HG02678 (cell line): ENCODE measurements around the gene COL23A1.
"Not testable (repeated sequence)": the region's sequence is repeated elsewhere in the genome, so short reads cannot be mapped to it uniquely, and the experiment has no call there.

Experiments used
- ATAC-seq: cut with Tn5 transposase; IDR thresholded peaks from one replicate; pipeline ENCODE4 v1.9.1; 2021; ENCODE audit warnings: mild to moderate bottlenecking, moderate library complexity; ENCODE audit not compliant: unreplicated experiment

The COL23A1 gene

DNA sequence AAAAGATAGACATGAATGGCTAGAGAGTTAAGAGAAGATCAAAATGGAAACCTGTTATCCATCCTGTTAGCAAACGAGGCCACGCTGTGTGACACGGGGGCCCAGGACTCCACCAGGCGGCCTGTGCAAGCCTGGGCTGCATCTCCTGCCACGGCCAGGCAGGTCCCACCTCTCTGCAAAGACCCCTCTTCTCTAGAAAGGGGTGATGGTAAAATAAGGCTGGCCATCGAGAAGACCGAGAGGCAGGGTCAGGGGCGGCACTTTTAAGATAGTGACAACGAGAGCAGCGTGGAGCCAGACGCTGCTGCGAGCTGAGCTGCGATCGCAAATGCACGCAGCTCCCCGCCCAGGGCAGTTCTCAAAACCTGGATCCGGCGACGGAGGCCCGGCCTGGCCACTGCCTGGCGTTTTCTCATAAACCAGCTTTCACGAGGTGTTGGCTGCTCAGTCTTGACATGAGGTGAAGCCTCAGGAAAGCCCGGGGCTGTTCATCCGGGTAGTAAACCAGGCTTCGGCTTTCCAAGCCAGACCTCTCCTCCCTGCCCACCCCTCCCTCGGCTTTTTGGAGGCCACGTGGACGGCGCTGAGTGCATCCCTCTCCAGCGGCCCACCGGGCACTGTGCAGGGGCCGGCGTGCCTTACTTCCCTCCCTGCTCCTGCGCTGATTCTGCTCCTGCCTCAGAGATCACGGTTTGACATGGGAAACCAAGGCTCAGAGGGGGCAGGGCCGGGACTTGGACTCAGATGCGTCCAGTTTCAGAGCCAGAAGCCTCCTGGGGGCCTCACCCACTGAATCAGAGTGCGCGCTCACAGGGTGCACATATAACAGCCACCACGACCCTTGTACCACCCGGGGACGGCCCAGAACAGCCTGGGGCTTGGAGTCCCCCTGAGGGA lies 206.0 kb downstream of the COL23A1 start:
- no peak for ATAC-seq

DNA sequence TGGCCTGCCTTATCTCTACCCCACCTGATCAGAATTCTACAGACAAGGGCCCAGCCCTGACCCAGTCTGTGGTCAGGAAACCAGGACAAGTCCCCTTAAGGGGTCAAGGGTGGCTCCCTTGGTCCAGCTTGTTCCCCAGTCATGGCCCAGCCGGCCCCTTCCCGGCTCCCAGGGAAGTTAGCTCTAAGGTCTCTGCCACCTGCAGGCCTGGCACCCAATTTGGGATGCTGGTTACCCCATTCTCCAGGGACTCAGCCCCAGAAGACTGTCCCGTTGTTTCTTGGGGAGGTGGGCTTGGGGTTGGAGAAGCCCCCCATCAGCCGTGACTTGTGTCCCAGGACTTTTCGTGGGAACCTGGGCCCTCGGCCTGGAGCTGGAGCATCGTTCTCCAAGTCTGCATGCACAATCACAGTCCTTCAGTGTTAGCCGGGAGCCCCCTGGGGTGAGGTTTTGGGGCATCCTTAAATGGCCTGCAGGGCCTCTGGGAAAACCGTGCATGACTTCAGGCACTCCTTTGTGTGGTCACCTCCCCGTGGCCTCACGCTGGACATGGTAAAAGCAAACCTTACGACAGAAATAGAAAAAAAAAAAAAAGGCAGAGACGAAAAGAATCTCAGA lies 206.8 kb downstream of the COL23A1 start:
- no peak for ATAC-seq

DNA sequence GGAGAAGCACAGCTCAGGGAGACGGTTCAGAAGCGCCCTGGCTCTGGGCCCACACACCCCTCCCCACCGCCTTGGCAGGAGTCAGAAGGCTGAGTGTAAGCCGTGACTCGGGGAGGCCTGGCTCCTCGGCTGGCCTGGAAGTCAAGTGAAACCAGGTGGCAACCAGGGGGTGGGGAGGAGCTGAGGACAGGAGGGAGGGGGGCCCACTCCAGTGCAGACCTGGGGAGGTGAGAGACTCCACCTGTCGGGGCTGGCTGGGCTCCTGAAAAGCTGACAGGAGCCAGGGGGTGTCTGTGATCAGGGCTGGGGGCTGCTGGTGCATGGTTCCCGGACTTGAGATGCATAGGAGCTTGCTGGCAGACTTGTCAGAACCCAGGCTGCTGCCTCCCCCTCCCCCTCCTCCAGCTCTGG lies 207.4 kb downstream of the COL23A1 start:
- no peak for ATAC-seq

DNA sequence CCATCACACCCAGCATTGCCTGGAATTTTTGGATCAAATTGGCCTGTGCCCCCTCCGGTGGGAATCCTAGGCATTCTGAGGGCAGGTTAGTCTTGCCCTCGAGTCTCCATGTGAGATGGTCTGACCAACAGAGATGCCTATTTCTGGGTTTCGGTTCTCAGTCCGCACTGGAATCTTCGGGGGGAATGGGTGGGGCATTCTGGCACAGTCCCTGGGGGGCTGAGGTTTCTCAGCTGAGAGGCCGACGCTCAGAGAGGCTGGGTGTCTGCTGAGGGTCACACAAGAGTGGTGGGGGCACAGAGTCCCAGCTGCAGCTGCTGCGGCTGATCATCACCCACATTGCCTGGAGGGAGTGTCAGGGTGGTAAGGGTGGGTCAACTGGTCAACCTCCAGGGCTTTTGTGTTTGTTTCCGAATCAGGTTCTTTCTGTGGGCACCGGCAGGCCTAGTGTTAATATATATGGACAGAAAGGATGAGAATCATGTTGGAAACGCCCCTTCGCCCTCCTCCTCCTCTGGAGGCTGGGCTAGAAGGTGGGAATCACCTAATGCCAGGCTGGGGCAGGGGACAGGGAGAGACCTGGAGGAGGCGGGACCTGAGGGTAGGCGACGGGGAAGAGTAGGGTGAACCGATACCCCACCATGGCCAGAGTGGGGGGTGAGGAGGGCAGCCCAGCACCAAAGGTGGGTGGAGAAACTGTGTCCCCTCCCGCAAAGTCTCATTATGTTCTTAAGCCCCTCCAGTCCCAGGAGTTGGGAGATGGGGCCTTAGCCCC lies 208.1 kb downstream of the COL23A1 start:
- no peak for ATAC-seq

DNA sequence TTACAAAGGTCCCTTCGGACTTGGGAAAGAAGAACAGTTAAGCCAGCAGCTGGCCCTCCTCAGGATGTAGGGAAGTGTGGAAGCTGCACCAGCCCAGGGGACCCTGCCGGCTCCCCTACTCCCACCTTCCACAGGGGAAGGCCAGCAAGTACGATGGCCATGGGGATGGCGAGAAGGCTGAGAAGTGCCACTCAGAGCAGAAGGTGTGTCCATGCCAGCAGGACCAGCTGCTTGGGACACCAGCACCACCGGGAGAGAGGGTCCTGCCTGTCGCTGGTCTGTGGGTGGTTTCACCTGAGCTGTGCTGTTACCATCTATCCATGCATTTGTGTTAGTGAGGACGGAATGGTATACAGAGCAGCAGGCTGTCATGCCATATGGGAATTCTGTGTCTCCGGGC lies 209.0 kb downstream of the COL23A1 start:
- no peak for ATAC-seq

DNA sequence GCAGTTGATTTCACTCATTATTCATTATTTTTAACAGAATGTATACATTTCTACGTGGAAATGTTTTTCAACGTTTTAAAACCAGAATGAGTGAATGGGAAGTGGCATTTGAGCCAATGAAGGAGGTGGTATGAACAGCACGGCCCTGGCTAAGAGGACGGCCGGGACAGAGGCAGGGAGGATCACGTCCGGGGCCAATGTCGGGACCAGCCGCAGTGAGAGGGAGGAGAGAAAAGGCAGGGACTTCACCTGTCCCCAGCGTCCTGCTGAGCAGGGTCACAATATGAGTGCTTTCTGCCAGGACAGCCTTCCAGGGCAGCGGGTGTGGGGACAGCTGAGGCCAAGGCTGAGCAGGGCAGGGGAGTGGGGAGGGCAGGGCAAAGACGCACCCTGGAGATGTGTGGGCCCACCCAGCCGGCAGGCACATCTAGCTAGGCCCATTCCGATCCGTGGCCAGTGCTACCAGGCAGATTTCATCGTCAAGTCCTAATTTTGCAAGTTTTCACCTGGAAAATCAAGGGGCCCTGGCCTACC lies 209.6 kb downstream of the COL23A1 start:
- ATAC-seq = no peak

DNA sequence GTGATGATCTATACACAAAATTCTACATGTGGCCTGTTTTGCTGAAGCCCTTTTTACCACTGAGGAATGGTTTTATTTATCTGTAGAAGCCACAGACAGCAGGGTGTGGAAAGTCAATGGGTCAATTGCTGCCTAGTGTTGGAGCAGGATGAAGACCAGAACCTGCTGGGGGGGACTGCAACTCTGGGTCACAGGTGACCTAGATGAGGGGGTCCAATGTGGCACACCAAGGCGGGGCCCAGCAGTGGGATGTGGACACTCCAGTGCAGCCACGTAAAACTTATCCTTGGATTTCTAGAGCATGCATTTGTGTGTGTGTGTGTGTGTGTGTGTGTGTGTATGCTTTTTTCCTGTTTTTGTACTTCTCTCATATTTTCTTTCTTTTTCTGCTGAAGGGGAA lies 210.1 kb downstream of the COL23A1 start:
- ATAC-seq = no peak

DNA sequence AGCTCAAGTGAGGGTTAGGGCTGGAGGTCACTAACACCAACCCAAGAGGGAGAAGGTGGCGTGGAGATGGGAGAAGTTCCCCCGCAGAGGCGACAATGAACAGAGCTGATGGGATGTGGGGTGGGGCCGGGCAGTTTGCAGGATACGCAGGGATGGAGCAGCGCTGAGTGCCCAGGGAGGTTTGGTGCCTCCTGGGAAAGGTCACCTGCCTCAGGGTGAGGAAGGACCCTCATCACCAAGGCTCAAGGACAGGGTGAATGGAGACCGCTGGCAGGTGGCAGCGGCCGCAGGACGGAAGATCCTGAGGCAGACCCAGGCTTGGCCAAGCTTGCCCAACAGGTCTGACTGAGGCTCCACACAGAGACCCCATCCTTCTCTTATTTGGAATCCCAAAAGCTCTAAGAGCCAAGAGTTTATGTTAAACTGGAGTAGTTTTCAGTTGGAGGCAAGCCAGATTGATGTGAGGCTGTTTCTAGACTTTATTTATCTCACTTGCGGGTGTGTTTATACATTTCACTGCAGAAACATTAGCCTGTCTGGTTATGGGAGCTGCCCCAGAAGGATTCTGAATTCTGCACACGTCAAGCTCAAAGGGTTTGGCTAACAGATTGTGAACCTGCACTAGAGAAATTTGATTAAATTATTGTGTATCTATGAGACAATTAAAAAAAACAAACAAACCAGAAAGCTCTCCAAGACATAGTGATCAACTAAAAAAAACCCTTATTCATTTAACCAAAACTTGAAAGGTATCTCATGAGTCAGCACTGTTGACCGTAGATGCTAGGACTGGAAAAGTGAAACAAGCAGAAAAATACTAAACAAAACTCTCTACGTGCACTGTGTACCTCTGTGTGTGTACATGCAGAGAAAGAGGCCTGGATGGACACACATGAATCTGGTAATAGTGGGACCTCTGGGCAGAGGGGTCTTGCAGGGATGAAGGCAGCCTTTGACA lies 211.4 kb downstream of the COL23A1 start:
- ATAC-seq = no peak

DNA sequence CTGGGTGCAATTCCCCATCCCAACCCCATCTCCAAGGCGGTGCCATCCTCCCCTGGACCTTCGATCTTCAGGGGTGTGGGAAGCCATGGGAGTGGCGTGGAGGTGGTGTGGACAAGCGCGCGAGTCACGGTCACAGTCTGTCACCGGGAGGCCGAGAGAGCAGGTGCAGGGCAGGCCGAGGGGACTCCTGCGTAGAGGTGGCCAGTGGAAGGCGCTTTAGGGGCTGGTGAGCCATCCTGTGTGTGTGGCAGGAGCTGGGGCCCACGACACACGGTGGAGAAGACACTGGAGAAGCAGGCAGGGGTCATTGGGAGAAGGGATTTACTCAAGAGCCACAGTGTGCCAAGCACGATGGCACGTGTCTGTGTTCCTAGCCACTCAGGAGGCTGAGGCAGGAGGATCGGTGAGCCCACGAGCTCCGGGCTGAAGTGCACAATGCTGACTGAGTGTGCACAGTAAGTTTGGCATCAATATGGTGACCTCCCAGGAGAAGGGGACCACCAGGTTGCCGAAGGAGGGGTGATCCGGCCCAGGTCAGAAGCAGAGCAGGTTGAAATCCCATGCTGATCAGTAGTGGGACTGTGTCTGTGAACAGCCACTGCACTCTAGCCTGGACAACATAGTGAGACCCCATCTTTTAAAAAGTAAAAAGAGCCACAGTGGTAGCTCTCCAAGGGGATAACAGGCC lies 212.5 kb downstream of the COL23A1 start:
- ATAC-seq = no peak

DNA sequence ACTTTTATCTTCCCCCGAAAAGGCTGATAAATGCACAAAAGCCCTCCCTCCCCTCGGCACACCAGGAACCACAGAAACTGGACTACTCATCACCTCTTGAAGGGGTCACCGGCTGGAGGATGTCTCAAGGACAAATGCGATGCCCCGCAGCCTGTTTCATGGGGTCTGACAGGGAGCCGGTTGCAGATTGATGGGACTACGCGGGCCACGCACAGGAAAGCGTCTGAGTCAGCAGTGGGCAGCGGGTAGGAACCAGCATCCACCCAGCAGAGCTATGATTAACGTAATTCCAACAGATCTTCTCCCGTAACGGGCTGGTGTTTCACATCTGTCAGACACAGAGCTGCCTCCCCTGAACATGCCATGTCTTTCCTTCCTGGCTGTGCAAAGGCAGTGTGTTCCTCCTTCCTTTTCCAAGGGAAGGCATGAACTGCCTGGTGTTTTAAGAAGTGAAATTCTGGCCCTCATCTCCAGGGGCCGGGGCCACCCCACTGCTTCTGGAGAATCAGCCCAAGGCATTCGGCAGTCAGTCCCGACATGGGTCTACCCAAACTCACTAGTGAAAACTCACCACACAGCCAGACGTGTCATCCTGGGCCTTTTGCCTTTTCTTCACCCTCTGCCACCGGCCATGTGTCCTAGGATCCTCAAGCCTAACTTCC lies 213.1 kb downstream of the COL23A1 start:
- ATAC-seq = no peak

DNA sequence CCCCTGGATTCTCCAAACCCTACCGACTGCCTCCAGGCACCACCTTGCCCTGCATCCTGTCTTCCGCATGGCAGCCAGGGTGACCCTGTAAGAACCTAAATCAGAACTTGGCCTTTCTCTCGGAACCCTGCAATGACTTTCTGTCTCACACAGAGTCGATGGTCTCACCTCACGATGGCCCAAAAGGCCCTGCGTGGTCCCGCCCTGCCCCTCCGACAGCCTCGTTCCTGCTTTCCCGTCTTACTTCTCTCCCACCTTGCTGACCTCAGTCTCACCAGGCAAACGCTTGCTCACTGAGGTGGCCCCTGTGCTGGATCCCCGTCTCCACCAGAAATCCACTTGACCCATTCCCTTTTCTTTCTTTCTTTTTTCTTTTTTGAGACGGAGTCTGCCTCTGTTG lies 214.8 kb downstream of the COL23A1 start:
- no peak for ATAC-seq

DNA sequence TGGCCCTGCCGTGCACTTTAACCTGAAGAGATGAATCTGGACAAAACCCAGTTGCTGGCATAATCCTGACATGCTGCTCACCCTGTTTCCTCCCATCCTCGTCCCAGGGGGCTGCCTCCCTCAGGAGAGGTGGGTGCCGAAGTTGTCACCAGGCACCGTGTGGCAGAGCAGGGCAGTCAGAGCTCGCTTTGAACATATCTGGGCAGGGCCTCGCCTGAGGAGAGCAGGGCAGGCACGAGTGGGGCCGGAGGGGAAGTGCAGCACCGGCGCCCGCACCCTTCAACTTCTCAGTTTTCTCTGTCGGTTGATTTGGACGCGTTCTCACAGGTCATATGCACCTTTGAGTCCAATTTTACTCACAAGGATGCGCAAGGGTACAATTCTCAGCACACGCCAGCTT lies 216.5 kb downstream of the COL23A1 start:
- no peak for ATAC-seq

DNA sequence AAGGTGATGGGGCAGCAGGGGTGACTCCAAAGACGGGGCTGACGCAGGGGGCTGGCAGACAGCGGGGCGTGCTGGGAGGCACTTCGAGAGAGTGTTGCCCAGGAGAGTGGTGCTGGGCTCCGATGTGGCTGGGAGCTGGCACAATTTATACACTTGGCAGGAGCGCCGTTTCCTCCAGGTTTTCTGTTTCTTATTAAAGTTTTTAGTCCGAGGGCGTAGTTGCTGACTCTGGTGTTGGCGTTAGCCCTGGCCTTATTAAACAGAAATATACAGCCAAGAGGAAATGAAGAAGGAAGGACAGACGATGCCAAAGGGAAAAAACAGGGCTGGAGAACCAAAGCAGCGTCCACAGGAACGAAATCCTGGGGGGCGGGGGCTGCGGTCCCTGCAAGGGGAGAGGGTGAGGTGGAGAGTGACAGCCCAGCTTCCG lies 218.0 kb downstream of the COL23A1 start:
- ATAC-seq = no peak

DNA sequence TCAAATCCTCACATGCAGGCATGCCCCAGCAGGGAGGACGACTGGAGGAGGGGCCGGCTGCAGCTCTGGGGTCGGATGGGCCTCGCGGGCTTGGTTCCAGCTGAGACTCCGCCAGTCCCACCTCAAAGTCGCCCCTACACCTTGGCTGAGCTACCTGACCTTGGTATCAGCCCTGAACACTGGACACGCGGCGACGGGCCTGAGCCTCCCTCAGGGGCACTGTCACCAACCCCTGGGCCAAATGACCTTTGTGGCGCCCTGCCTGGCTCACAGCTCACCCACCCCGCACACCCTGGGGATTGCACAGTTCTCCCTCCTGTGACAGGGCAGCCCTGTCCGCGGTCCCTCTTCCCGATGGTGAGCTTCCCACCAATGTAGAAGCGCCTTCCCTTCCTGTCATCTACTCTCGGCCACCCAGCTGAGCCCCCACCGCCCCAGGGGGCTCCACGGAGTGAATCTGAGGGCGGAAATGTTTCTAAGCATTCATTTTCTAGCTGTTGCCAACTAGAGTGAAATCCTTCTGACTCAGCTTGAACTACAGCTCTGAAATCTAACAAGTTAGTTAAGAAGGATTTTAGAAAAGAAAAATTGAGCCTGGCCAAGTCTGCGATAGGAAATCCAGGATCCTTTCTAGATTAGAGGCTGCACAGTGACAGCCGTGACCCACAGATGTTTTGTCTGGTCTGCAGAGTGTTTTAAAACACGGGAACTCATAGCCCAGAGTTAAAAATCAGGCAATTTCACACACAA lies 218.7 kb downstream of the COL23A1 start:
- ATAC-seq = no peak

DNA sequence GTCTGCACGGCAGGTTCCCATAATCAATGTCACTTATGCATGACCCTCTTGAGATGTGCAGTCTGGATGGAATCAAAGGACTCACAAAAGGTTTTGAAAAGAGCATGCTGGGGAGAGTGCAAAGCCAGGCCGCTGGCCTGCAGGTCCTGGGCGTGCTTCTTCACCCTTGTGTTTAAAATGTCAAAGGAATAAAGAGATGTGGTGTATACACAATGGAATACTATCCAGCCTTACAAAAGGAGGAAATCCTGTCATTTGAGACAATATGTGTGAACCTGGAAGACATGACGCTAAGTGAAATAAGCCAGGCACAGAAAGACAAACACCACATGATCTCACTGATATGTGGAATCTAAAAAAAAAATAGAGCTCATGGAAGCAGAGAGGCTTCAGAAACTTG lies 220.1 kb downstream of the COL23A1 start:
- no peak for ATAC-seq

DNA sequence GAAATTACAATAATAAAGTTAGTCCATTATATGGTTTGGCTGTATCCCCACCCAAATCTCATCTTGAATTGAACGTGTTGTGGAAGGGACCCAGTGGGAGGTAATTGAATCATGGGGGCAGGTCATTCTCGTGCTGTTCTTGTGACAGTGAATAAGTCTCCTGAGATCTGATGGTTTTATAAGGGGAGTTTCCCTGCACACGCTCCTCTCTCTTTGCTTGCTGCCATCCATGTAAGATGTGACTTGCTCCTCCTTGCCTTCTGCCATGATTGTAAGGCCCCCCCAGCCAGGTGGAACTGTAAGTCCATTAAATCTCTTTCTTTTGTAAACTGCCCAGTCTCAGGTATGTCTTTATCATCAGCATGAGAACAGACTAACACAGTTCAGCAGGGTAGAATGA lies 220.7 kb downstream of the COL23A1 start:
- ATAC-seq = not testable (repeated sequence)

DNA sequence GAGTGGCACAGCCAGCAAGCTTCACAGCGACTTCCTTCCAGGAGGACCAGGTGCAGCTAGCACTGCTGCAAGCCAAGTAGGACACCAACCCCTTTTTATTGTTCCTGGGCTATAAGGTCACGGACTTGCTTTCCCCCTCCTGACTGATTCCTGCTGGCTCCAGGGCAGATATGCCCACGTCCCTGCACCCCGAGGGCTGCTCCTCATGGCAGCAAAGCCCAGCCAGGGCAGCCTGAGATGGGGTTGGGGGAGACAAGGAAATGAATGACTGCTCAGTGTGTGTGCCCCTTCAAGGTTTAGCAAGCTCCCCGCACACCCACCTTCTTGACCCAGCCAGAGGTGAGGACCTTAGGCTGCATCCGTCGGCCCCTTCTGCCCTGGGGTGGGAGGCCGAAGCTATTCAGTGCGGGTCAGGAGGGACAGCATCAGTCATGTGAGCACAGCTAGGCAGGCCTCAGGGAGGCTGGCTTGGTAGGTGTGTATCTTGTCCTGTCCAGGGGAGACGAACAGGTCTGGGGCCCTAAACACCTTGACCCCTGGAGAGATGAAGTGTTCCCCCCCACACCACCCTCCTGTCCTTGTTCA lies 221.4 kb downstream of the COL23A1 start:
- ATAC-seq = no peak

DNA sequence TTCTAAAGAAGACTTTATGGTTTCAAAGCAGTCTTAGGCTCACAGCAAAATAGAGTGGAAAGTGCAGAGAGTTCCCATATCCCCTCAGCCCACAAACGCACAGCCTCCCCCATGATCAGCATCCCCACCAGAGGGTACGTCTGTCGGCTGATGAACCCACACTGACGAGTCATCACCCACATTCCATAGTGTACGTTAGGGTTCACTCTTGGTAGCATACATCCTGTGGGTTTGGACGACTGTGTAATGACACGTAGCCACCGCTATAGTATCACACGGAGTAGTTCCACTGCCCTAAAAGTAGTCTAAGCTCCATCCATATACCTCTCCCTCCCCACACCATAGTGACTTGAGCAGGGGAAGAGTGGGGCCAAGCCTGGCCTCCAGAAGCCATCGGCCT lies 221.9 kb downstream of the COL23A1 start:
- no peak for ATAC-seq
